GM15510 (cell line): ENCODE measurements around the gene TAS2R40.

Source experiments
- POLR2A ChIP-seq: IDR thresholded peaks from 3 replicates; pipeline ENCODE4 v1.6.1; 2011; ENCODE audit warnings: borderline replicate concordance; ENCODE audit not compliant: insufficient read length; ENCODE audit errors: extremely low read depth

TAS2R40 gene

GRCh38 chr7:143238289-143238980 is 16.6 kb downstream of the TAS2R40 start:
- no peak for TF ChIP-seq POLR2A

- no peak for TF ChIP-seq POLR2A
Measured at GRCh38 chr7:143239813-143240212, 18.0 kb downstream of the TAS2R40 start.

GRCh38 chr7:143240291-143241168 is 18.7 kb downstream of the TAS2R40 start:
- no peak for TF ChIP-seq POLR2A

GRCh38 chr7:143242306-143242705 is 20.5 kb downstream of the TAS2R40 start:
- no peak for TF ChIP-seq POLR2A

- TF ChIP-seq POLR2A = no peak
Measured at GRCh38 chr7:143243111-143243510, 21.3 kb downstream of the TAS2R40 start.

- no peak for TF ChIP-seq POLR2A
Measured at GRCh38 chr7:143243614-143244013, 21.8 kb downstream of the TAS2R40 start.

- no peak for TF ChIP-seq POLR2A
Measured at GRCh38 chr7:143244321-143244720, 22.5 kb downstream of the TAS2R40 start.

- no peak for TF ChIP-seq POLR2A
Measured at GRCh38 chr7:143245123-143245522, 23.3 kb downstream of the TAS2R40 start.

GRCh38 chr7:143247372-143247771 is 25.5 kb downstream of the TAS2R40 start:
- no peak for TF ChIP-seq POLR2A

- TF ChIP-seq POLR2A = no peak
Measured at GRCh38 chr7:143248761-143249354, 27.0 kb downstream of the TAS2R40 start.

GRCh38 chr7:143250199-143250598 is 28.4 kb downstream of the TAS2R40 start:
- no peak for TF ChIP-seq POLR2A

GRCh38 chr7:143250822-143251221 is 29.0 kb downstream of the TAS2R40 start:
- no peak for TF ChIP-seq POLR2A

- no peak for TF ChIP-seq POLR2A
Measured at GRCh38 chr7:143252006-143252405, 30.2 kb downstream of the TAS2R40 start.

GRCh38 chr7:143255564-143255963 is 33.7 kb downstream of the TAS2R40 start:
- no peak for TF ChIP-seq POLR2A

- TF ChIP-seq POLR2A = no peak
Measured at GRCh38 chr7:143256325-143256724, 34.5 kb downstream of the TAS2R40 start.
